Stimulated activated CD4-positive, alpha-beta T cell treated with anti-CD3 and anti-CD28 coated beads, TNF-alpha, amount 100 ng/mL, for 1 hour (primary cell): ENCODE measurements around the gene NRF1.
"Not testable (repeated sequence)": the region's sequence is repeated elsewhere in the genome, so short reads cannot be mapped to it uniquely, and the experiment has no call there.

Experiments
- DNase-seq, 3 donors: peaks; one replicate each; pipeline ENCODE4 v3.0.0-alpha.2; 2020; ENCODE audit warnings: low read depth in 3 of 3, low spot score in 1 of 3

Gene NRF1

GRCh38 chr7:129646369-129647021 lies 35.0 kb downstream of the NRF1 start:
- DNase-seq: no peak

- no peak for DNase-seq
Measured at GRCh38 chr7:129649128-129649690, 37.7 kb downstream of the NRF1 start.

DNA sequence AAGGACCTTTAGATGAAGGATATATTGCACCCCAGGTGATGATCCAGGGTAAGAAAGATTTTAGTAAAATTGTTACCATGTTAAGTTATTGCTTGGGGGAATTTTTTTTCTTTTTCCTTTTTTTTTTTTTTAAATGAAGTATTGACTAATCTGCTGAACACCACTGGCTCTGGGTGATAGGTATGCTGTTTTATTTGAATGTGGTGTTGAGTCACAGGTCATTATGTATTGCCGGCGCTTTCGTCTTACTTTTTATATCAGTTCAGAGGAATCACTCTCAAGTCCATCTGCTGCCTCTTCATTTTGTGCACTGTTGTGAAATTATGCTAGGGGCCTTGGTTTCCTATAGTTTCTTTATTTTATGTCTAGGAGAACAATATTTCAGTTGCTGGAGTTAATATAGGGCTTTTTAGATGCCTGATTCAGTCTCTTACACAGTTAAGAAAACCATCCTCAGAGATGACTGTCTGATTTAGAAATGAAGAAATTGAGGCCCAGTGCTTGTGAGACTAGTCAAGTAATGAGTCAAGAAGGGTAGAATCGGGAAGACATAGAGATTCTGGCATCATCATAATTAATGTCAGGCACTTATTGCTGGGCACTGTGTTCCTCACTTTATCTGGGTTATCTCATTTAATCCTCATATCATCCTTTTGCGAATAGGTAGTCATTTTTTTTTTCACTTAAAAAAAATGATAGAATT lies 38.7 kb downstream of the NRF1 start:
- no peak for DNase-seq

GRCh38 chr7:129652914-129653313 lies 41.4 kb downstream of the NRF1 start:
- no peak for DNase-seq

DNA sequence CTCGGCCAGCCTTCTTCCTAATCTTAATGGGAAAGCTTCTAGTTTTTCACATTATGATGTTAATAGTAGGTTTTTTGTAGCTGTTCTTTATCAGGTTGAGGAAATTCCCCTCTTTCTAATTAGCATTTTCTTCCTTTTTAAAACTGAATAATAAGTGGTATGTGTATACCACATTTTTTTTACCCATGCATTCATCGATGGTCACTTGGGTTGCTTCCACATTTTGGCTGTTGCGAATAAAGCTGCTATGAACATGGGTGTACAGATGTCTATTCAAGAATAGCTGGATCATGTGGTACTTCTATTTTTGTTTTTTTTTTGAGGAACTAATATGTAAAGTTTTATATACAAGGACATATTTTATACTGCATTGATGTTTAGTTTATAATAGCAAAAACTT lies 44.3 kb downstream of the NRF1 start:
- DNase-seq: no peak

GRCh38 chr7:129657363-129657762 lies 45.8 kb downstream of the NRF1 start:
- DNase-seq: no peak

DNA sequence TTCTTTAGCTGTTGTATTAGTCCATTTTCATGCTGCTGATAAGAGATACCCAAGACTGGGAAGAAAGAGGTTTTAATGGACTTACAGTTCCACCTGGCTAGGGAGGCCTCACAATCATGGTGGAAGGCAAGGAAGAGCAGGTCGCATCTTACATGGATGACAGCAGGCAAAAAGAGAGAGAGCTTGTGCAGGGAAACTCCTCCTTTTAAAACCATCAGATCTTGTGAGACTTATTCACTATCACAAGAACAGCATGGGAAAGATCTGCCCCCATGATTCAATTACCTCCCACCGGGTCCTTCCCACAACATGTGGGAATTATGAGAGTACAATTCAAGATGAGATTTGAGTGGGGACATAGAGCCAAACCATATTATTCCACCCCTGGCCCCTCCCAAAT lies 48.4 kb downstream of the NRF1 start:
- DNase-seq: not testable (repeated sequence)

DNA sequence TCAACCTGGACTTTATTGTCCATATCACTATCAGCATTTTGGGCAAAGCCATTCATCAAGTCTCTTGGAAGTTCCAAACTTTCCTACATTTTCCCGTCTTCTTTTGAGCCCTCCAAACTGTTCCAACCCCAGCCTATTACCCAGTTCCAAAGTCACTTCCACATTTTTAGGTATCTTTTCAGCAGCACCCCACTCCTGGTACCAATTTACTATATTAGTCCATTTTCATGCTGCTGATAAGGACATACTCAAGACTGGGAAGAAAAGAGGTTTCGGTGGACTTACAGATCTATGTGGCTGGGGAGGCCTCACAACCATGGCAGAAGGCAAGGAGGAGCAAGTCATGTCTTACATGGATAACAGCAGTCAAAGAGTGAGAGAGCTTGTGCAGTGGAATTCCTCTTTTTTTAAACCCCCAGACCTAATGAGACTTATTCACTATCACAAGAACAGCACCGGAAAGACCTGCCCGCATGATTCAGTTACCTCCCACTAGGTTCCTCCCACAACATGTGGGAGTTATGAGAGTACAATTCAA lies 50.2 kb downstream of the NRF1 start:
- DNase-seq: no peak

- DNase-seq: not testable (repeated sequence)
Measured at GRCh38 chr7:129663240-129663639, 51.7 kb downstream of the NRF1 start.

GRCh38 chr7:129664029-129665012 lies 52.8 kb downstream of the NRF1 start:
- no peak for DNase-seq

GRCh38 chr7:129665013-129665401 lies 53.5 kb downstream of the NRF1 start:
- no peak for DNase-seq

- no peak for DNase-seq
Measured at GRCh38 chr7:129667116-129667515, 55.6 kb downstream of the NRF1 start.

- DNase-seq: no peak
Measured at GRCh38 chr7:129667551-129667950, 56.0 kb downstream of the NRF1 start.

DNA sequence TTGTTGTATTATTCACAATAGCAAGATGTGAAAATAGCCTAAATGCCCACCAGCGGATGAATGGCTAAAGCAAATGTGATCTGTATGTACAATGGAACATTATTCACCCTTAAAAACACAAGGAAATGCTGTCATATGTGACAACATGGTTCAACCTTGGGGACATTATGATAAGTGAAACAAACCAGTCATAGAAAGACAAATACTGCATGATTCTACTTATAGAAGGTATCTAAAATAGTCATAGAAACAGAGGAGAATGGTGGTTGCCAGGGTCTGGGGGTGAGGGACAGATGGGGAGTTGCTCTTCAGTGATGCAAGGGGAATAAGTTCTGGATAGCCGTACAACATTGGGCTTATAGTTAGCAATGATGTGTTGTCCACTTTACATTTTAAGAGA lies 58.4 kb downstream of the NRF1 start:
- no peak for DNase-seq

DNA sequence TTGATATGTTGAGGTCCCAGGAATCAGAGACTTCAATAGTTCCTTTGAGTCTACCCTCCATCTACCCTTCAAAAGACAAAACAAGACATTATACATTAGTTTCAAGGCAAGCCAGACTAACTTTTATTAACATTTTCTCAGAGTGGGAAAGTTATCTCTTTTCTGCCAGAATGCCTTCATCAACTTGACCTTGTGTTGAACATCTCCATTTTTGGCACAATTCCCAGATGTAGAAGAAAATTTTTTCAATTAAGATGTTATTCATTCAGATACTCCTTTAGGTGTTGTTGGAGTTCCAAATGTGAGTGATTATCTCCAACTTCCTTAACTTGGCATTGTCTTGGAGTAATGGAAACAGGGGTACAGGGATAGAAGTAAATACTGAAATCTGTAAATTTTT lies 59.1 kb downstream of the NRF1 start:
- DNase-seq: no peak

- no peak for DNase-seq
Measured at GRCh38 chr7:129671266-129671665, 59.7 kb downstream of the NRF1 start.

DNA sequence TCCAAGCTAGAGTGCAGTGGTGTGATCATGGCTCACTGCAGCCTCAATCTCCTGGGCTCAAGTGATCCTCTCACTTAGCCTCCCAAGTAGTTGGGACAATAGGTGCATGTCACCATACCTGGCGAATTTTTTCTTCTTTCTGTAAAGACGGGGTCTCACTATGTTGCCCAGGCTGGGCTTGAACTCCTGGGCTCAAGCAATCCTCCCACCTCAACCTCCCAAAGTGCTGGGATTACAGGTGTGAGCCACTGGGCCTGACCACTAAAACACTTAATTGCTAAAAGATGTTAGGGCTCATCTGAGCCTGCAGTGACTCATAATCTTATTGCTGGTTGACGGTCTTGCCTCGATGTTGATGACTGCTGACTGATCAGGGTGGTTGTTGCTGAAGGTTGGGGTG lies 63.0 kb downstream of the NRF1 start:
- not testable (repeated sequence) for DNase-seq

- DNase-seq: no peak
Measured at GRCh38 chr7:129675521-129675920, 64.0 kb downstream of the NRF1 start.

- DNase-seq: no peak
Measured at GRCh38 chr7:129676017-129676897, 64.7 kb downstream of the NRF1 start.

DNA sequence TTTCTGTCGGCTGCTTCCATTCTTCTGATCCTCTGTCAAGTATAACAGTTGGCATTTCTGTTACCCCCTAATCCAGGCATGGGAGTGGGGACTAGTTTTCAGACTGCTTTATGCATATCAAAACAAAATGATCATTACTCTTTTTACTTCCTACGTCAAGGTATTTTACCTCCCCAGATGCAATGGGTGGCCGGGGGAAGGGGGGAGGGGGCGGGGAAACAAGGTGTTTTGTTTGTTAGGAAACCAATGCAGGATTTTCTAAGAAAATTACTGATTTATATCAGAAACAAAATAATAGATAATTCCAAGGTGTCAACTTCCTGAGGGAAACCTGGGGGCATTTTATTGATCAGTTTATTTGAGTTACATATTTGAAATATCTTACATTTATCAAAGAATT lies 66.3 kb downstream of the NRF1 start:
- DNase-seq: no peak
